Type B pancreatic cell (in vitro differentiated cells): Measurements from ENCODE around the gene EIF3L. TPM values are rescaled to one million over a fixed set of nuclear protein-coding genes. Genes with fewer than 3 reads are reported as not detected.

ENCODE experiments used
- DNase-seq: peaks from one replicate; pipeline ENCODE4 v3.0.0; 2021; ENCODE audit warnings: mixed read lengths; ENCODE audit not compliant: unreplicated experiment; ENCODE audit errors: extremely low spot score
- H3K27ac Mint-ChIP-seq: 2 replicates; pipeline ENCODE4 v1.8.0; 2021; ENCODE audit warnings: mild to moderate bottlenecking, mixed read lengths
- H3K27me3 Mint-ChIP-seq: 2 replicates; pipeline ENCODE4 v1.8.0; 2021; ENCODE audit warnings: mixed read lengths
- H3K36me3 Mint-ChIP-seq: 2 replicates; pipeline ENCODE4 v1.8.0; 2021; ENCODE audit warnings: mixed read lengths
- H3K4me1 Mint-ChIP-seq: one replicate; pipeline ENCODE4 v1.8.0; 2021; ENCODE audit warnings: mixed read lengths; ENCODE audit not compliant: unreplicated experiment
- H3K4me3 Mint-ChIP-seq: 2 replicates; pipeline ENCODE4 v1.8.0; 2021; ENCODE audit warnings: mild to moderate bottlenecking, mixed read lengths
- H3K9me3 Mint-ChIP-seq: 2 replicates; pipeline ENCODE4 v1.8.0; 2021; ENCODE audit warnings: mixed read lengths
- CTCF ChIP-seq: fragments of 200-600 bp; sonication (generic); conservative IDR thresholded peaks from 2 replicates; pipeline ENCODE4 v1.5.0; 2021; ENCODE audit warnings: antibody characterized with exemption, mild to moderate bottlenecking
- total RNA-seq: library from RNA; stranded (reverse); gene quantifications from 2 replicates; pipeline ENCODE4 v1.2.1, GENCODE V29; 2021; ENCODE audit warnings: low replicate concordance

The EIF3L gene
- total RNA-seq, 1 donor from 2014 or later = 740 TPM

GRCh38 chr22:37897807-37898206, 48.6 kb downstream of the EIF3L start:
- H3K36me3 Mint-ChIP-seq = no peaks in the 10 kb centered on the region
- TF ChIP-seq CTCF = no peak
- DNase-seq = no peak
- H3K4me1 Mint-ChIP-seq = peaks cover 43% of the 10 kb centered on the region
- H3K27ac Mint-ChIP-seq = peak overlapping the region; percentile 85
- H3K27me3 Mint-ChIP-seq = no peaks in the 10 kb centered on the region
- peak overlapping the region; percentile 9 for H3K4me3 Mint-ChIP-seq
- H3K9me3 Mint-ChIP-seq = no peaks in the 10 kb centered on the region

GRCh38 chr22:37898441-37899181, 49.4 kb downstream of the EIF3L start:
- H3K9me3 Mint-ChIP-seq = no peaks in the 10 kb centered on the region
- peak overlapping the region; percentile 9 for H3K4me3 Mint-ChIP-seq
- no peak for TF ChIP-seq CTCF
- DNase-seq = no peak
- H3K27ac Mint-ChIP-seq = peak overlapping the region; percentile 85
- no peaks in the 10 kb centered on the region for H3K27me3 Mint-ChIP-seq
- H3K4me1 Mint-ChIP-seq = peaks cover 35% of the 10 kb centered on the region
- no peaks in the 10 kb centered on the region for H3K36me3 Mint-ChIP-seq

DNA sequence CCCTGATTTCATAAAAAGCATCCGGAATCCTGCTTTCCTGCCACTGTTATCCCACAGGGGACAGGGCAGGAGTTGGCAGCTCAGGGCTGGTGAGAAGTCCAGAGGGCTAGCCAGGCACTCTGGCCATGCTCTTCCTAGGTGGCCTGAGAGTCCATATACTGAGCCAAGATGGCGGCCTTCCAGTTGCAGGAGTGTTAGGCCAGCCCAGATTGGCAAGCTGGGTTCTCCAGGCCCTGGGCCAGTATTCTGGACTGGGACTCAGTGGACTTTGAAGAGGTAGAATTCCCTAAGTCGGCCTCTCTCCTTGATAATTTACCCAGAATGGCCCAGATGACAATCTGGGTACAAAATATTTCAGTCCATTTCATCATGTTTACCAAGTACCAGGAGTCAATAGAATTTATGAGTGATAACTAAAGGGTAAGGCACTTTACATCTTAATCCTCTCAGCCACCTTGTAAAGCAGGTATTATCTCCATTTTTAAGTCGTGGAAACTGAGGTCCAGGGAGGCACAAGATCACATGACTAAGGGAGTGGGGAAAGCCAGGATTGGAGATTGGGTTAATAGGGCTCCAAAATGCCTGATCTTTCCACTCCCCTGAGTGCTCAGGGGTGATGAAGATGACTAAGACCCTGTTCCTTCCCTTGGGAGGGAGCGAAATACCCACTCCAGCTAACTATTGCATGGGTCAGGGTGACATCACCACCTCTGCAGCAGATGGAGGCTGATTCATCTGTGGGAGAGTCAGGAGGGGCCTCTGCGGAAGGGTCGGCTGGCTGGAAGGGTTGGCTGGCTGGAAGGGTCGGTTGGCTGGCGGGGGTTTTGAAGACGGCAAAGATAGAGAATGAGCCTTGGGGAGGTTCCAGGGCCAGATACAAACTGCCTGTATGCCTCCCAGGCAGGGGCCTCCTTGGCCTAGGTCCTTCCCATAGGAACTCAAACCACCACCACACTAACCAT, 55.6 kb downstream of the EIF3L start:
- Mint-ChIP-seq H3K4me1 (peaks cover 26% of the 10 kb centered on the region), H3K27me3 (no peaks in the 10 kb centered on the region), H3K4me3 (peak overlapping the region; percentile 89), H3K27ac (peak overlapping the region; percentile 95), H3K9me3 (no peaks in the 10 kb centered on the region), H3K36me3 (peaks cover 12% of the 10 kb centered on the region)
- TF ChIP-seq CTCF = no peak
- DNase-seq = no peak

- peaks cover 34% of the 10 kb centered on the region for H3K4me1 Mint-ChIP-seq
- H3K9me3 Mint-ChIP-seq = no peaks in the 10 kb centered on the region
- DNase-seq = peak; percentile 81
- TF ChIP-seq CTCF = peak; percentile 30
- peak within 1 kb of the TSS; percentile 95 for H3K27ac Mint-ChIP-seq
- H3K4me3 Mint-ChIP-seq = peak within 1 kb of the TSS; percentile 93
- H3K27me3 Mint-ChIP-seq = no peaks in the 10 kb centered on the region
- H3K36me3 Mint-ChIP-seq = peaks cover 12% of the 10 kb centered on the region
Measured at GRCh38 chr22:37905534-37906363, 56.5 kb downstream of the EIF3L start, which contains the start of gene MICALL1. Gene MICALL1 (plus strand): TSS chr22:37906297. CDS start chr22:37906423, 126 bp downstream.
